GM18909 (cell line): Measurements from ENCODE around the gene ABCC8.

Experiments
- ATAC-seq: cut with Tn5 transposase; IDR thresholded peaks from one replicate; pipeline ENCODE4 v1.9.1; 2021; ENCODE audit warnings: mild to moderate bottlenecking; ENCODE audit not compliant: unreplicated experiment, poor library complexity

The ABCC8 gene

GRCh38 chr11:17475666-17476316 lies 854 bp downstream of the ABCC8 start:
- ATAC-seq = no peak

DNA sequence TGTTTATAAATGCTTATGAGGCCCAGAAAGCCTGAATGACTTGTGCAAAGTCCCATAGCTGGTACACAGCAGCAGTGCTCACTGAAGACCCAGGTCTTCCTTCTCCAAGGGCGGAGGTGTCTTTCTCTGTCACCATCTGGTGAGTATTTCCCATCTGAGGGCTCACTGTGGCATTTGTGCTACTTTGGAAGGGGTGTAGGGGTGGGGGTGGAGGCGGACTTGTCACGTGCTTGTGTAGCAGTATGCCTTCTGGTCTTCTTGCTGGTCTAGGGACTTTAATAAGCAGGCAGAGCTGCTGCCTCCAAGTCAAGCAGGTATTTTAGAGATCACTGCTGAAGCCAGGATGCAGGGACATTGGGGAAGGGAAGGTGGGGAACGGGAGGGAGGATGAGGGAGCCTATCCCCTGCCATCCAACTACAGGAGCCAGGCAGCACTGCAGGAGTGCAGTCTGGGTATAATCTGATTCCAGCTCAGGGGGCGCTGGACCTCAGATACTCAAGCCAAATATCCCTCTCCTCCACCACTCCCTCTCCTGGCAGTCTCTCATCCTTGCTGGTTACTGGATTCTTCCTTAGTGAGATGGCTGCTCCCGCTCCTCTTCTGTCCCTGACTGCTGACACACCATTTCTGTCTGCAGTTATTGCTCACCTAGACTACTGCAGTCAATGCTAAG lies 3.4 kb downstream of the ABCC8 start:
- no peak for ATAC-seq

DNA sequence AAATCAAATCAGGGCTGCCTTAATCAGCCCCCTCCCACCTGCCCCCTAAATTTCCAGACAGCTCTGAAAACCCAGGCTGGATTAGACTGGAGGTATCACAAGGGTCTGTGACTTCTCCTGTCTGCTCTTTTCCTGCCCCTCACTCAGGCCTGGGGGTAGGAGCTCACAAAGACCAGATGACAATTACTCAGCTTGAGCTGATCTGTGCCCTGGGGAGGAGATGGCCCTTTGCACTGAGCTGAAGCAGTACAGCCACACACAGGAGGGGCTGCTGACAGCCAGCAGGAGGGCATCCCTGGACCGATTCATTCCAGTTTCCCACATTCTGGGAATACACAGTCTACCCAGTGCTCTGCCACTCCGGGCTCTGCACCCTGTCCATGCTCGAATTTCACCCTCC lies 4.2 kb downstream of the ABCC8 start:
- ATAC-seq = no peak

GRCh38 chr11:17471501-17471900 lies 5.1 kb downstream of the ABCC8 start:
- ATAC-seq = no peak

GRCh38 chr11:17469998-17470397 lies 6.6 kb downstream of the ABCC8 start:
- ATAC-seq = no peak

DNA sequence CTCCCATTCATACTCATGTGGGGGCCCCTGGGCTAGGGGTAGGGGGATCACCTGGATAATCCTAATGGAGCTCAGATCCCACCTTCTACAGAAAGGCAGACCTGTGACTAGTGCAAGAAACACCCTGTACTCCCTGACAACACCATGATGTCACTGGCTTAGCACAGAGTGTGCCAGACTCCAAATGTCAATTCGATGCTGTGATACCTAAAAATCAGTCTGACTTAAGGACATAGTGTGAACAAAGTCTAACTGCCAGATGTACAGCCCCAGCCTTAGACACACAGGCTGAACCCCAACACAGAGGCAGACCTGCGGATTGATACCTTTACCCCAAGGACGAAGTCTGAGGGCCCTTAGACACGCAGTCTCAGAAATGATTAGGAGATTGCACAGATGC lies 8.5 kb downstream of the ABCC8 start:
- ATAC-seq = no peak

- ATAC-seq = no peak
These were observed 13.0 kb downstream of the ABCC8 start for GRCh38 chr11:17463546-17464174.

DNA sequence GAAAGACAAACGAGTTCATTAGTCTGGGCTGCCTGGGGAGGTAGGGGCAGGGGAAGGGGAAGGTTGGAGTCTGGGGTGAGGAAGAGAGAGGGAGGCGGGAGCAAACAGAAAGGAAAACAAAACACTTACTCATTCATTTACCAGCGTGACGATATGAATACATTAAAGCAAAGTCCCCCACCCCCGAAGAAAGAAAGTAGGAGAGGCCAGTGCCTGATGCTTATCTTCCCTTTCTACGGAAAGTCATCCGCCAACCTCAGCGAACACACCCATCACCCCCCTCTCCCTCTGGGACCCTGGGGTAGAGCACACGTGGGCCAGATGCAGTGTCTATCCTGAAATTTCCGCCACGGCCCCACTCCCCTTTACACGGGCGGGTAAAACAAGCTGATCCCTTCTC lies 13.7 kb downstream of the ABCC8 start:
- ATAC-seq = no peak

- ATAC-seq = no peak
These were observed 16.2 kb downstream of the ABCC8 start for GRCh38 chr11:17460406-17460805.

DNA sequence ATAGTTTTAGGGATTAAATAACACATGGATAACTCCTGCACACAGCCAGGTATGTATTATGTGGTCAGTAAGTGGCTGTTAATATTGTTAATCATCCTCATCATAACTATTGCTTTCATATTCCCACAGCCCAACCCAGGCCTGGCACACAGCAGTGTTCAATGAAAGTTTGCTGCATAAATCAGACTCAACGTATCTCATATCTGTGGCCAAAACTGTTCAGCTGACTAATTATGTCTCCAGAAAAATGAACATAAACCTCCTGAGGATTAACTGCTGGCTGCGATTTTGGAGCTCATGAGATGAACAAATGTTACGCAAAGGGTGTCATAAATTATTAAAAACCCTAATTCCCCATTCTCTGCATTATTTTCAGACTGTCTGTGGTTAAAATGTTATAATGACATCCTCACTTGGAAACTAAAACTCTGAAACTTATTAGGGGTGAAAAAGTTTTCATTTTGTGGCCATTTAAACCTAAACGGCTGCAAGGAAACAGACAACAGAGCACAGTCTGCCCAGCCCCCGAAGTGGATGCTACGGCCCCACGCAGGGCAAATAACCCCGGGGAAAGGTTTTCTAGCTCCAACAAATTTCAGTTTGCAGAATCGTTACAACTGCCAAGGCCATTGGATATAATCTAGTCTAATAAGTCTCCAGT lies 17.3 kb downstream of the ABCC8 start:
- ATAC-seq = no peak

DNA sequence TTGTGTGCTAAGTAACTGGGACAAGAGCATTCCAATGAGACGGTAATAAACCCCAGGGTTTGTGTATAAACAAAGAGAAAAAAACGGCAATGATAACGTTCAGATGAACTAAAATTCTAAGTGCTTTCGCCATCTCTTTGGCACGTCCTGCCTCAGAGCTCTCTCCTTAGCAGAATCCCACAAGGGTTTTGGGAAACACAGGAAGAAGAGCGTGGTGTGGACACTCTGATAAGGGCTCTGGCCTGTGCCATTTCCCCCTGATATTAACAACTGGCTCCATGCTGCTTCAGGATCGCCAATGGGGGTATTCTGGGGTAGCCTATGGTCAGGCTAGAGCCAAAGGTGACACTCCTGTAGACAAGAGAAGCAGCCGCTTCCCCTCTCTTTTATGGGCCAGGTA lies 18.4 kb downstream of the ABCC8 start:
- ATAC-seq = no peak

DNA sequence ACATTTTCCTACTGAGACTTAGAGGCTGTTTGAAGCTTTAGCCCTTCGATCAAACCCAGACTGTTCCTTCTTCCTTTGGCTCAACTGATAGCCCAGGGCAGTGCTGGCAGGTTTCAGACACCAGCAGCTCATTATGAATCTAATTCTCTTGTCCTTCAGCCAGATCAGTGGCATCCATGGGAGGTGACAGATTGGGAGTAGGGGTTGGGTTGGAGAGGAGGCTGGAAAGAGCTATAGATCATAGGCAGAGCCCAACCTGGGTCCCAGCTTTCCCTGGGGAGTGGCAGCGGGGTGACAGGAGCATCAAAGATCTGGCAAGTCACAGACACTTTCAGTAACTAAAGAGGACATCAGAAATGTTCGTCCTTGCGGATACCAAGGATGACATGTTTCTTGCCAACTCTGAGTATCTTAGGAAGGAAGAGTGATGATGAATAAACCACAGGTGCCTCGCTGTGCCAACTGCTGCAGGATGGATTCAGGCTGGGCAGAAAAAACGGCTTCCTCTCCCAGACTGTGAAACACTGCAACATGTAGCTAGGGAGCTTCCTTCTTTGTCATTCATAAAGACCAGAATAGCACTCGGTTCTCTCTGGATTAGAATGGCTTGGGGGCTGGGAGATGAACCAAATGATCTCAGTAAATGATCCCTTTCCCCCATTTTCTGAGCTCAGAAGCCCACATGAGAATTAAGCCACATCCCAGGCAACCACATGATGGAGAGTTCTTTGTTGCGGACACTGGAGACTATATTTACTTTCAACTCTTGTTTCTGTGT lies 19.1 kb downstream of the ABCC8 start:
- no peak for ATAC-seq

DNA sequence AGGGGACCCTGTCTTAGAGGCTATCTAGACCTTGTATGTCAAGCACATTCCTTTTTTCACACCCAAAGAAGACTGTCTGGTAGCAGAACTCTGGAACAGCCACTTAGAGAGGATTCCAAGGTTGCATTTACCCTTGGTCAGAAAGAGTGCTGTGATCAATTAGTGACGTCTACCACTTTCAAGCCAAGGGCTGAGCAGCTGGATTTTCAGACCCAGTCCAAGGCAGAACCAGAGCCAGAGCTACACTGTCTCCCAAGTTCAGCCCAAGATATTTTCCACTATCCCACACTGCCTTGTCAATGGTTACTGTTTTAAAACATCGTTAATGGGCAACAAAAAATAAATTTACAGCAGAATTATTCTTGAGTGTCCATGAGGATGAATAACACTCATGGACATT lies 24.0 kb downstream of the ABCC8 start:
- ATAC-seq = no peak

GRCh38 chr11:17449158-17449557 lies 27.5 kb downstream of the ABCC8 start:
- no peak for ATAC-seq

GRCh38 chr11:17446482-17446881 lies 30.2 kb downstream of the ABCC8 start:
- ATAC-seq = no peak

DNA sequence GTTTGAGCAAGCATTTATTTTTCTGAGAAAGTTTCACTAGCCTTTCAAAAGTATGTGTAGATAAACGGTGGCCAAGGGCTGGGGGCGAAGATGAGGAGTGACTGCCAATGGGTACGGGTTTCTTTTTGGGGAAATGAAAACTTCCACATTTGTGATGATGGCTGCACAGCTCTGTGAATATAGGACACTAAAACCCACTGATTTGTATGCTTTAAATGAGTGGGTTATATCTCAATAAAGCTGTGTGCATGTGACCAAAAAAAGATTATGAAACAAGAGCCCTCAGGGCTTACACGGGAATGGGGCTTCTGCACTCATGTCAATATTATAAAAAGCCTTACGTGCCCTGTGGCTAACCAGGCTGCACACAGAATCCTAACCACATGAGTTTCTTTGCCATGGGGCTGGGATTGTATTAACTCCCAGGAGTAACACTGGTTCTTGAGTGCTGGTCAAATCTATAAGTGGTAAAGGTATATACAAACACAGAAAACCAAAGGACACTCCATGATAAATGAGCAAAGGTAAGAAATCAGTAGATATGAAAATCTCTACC lies 31.3 kb downstream of the ABCC8 start:
- ATAC-seq = no peak

GRCh38 chr11:17443926-17444690 lies 32.5 kb downstream of the ABCC8 start:
- no peak for ATAC-seq

DNA sequence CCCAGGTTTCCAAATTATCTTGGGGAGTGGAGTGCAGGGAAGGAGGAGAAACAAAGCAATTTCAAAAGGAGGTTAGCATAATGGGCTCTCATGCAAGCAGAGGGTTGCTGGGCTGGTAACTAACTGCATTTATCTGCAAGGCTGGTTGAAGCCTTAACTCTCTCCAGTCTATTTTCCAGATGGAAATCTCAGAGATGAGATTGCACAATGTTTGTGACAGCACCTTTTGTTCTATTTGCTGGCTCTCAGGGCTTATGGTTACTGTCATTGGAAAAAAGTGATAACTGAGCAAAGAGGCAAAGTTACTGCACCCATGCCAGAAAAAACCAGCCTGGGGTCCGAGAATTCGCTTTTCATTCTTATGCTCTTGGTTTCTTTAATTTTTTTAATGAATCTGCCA lies 33.2 kb downstream of the ABCC8 start:
- ATAC-seq = no peak

GRCh38 chr11:17443000-17443399 lies 33.6 kb downstream of the ABCC8 start:
- ATAC-seq = no peak
